Loucy (cell line): Measurements from ENCODE around the gene GDF7.

Experiments
- H2AFZ ChIP-seq: fragments of 200-600 bp; sonication (generic); 2 replicates; pipeline ENCODE4 v1.6.0; 2016; ENCODE audit warnings: antibody characterized with exemption, mild to moderate bottlenecking, low read length, moderate library complexity
- H3F3A ChIP-seq: fragments of 200-600 bp; 2 replicates; pipeline ENCODE4 v1.6.0; 2016; ENCODE audit warnings: antibody characterized with exemption, low read depth, mild to moderate bottlenecking
- H3K27me3 ChIP-seq: fragments of 200-600 bp; sonication (generic); 2 replicates; pipeline ENCODE4 v1.6.1; 2014; ENCODE audit warnings: low read length, mild to moderate bottlenecking; ENCODE audit not compliant: insufficient read depth, poor library complexity, severe bottlenecking
- H3K36me3 ChIP-seq: fragments of 200-600 bp; sonication (generic); 2 replicates; pipeline ENCODE4 v1.6.1; 2016; ENCODE audit warnings: low read length; ENCODE audit not compliant: insufficient read depth
- H3K4me1 ChIP-seq: fragments of 200-600 bp; sonication (generic); 2 replicates; pipeline ENCODE4 v1.5.1; 2014; ENCODE audit warnings: low read length, mild to moderate bottlenecking; ENCODE audit not compliant: insufficient read depth, poor library complexity, severe bottlenecking
- H3K4me2 ChIP-seq: fragments of 200-600 bp; sonication (generic); 2 replicates; pipeline ENCODE4 v1.6.0; 2014; ENCODE audit warnings: antibody characterized with exemption, low read length, low read depth, mild to moderate bottlenecking; ENCODE audit not compliant: poor library complexity, severe bottlenecking
- H3K4me3 ChIP-seq: fragments of 200-600 bp; sonication (generic); 2 replicates; pipeline ENCODE4 v1.5.1; 2014; ENCODE audit warnings: low read length, mild to moderate bottlenecking, mixed read lengths; ENCODE audit not compliant: poor library complexity, severe bottlenecking
- H3K79me2 ChIP-seq: fragments of 200-600 bp; sonication (generic); 2 replicates; pipeline ENCODE4 v1.6.1; 2014; ENCODE audit warnings: low read length; ENCODE audit not compliant: insufficient read depth
- H3K9ac ChIP-seq: fragments of 200-600 bp; sonication (generic); 2 replicates; pipeline ENCODE4 v1.6.0; 2014; ENCODE audit warnings: mild to moderate bottlenecking, low read depth, low read length, moderate library complexity; ENCODE audit not compliant: poor library complexity, severe bottlenecking
- H3K9me2 ChIP-seq: fragments of 200-600 bp; sonication (generic); replicated peaks from 2 replicates; pipeline ENCODE4 v1.6.1; 2016; ENCODE audit warnings: low read depth, low read length, mixed read lengths
- H3K9me3 ChIP-seq: fragments of 200-600 bp; sonication (generic); 2 replicates; pipeline ENCODE4 v1.6.1; 2014; ENCODE audit warnings: mild to moderate bottlenecking, antibody characterized with exemption, low read length, low read depth; ENCODE audit not compliant: insufficient read depth
- H4K20me1 ChIP-seq: fragments of 200-600 bp; sonication (generic); 2 replicates; pipeline ENCODE4 v1.6.0; 2014; ENCODE audit warnings: antibody characterized with exemption, low read length, mild to moderate bottlenecking; ENCODE audit not compliant: insufficient read depth, poor library complexity, severe bottlenecking
- CTCF ChIP-seq: fragments of 200-600 bp; sonication (generic); conservative IDR thresholded peaks from 2 replicates; pipeline ENCODE4 v1.5.1; 2014; ENCODE audit warnings: mild to moderate bottlenecking, antibody characterized with exemption, low read length
- EZH2phosphoT487 ChIP-seq: fragments of 200-600 bp; IDR thresholded peaks from 2 replicates; pipeline ENCODE4 v1.6.1; 2018; ENCODE audit warnings: antibody characterized with exemption, mild to moderate bottlenecking, moderate library complexity, borderline replicate concordance

Gene GDF7

DNA sequence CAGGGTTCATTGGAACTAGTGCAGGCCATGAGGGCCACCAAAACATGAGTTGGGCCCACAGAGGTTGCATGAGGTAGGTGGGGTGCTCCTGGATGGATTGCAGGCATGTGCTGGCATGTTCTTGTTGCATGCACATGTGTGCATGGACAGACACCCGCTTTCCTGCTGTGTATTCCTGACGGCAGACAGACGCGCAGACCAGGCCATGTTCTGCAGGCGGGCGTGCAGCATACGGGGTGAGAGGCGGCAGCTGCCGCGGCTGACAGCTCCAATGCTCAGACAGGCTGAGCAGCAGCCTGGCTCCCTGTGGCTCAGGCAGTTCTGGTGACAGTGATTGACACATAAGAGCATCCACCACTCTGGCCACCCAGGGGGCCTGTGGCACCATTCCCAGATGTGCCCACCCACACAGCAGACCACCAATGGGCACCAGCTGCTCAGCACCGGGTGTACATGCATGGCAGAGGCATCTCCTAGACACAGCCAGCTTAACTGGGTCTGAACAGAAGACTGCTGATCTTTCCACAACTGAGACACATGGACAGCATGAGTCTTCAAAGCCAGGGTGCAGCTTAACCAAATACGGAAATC, 37.3 kb upstream of the GDF7 start:
- Histone ChIP-seq H2AFZ (no peak overlapping the region), H3F3A (no peaks in the 10 kb centered on the region), H3K4me3 (no peak overlapping the region), H3K79me2 (no peaks in the 10 kb centered on the region), H3K9me2 (no peaks in the 10 kb centered on the region), H3K9me3 (no peaks in the 10 kb centered on the region), H4K20me1 (no peaks in the 10 kb centered on the region), H3K36me3 (no peaks in the 10 kb centered on the region), H3K4me2 (no peak overlapping the region), H3K4me1 (peaks cover 4% of the 10 kb centered on the region), H3K9ac (no peak overlapping the region), H3K27me3 (no peaks in the 10 kb centered on the region)
- TF ChIP-seq CTCF (no peak), EZH2phosphoT487 (no peak)

DNA sequence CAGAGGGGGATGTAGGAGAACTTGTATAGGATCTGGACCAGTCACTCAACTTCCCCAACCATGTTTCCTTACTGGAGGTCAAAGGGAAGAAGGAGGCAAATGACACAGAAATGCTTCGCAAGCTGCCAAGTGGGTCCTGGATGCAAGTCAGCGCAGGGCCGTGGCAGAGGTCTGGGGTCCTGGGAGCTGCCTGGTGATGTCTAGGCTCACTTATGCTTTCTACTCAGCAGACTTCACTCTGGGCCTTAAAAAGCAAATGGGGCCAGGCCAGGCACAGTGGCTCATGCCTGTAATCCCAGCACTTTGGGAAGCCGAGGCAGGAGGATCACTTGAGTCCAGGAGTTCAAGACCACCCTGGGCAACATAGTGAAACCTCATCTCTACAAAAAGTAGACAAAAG, 36.0 kb upstream of the GDF7 start:
- H3F3A ChIP-seq: no peaks in the 10 kb centered on the region
- H3K4me3 ChIP-seq: no peak overlapping the region
- no peak overlapping the region for H2AFZ ChIP-seq
- TF ChIP-seq CTCF: no peak
- no peak for TF ChIP-seq EZH2phosphoT487
- no peaks in the 10 kb centered on the region for H3K36me3 ChIP-seq
- no peaks in the 10 kb centered on the region for H3K9me3 ChIP-seq
- no peaks in the 10 kb centered on the region for H3K9me2 ChIP-seq
- no peak overlapping the region for H3K9ac ChIP-seq
- no peaks in the 10 kb centered on the region for H3K79me2 ChIP-seq
- H3K4me1 ChIP-seq: peaks cover 4% of the 10 kb centered on the region
- no peaks in the 10 kb centered on the region for H3K27me3 ChIP-seq
- no peak overlapping the region for H3K4me2 ChIP-seq
- no peaks in the 10 kb centered on the region for H4K20me1 ChIP-seq

DNA sequence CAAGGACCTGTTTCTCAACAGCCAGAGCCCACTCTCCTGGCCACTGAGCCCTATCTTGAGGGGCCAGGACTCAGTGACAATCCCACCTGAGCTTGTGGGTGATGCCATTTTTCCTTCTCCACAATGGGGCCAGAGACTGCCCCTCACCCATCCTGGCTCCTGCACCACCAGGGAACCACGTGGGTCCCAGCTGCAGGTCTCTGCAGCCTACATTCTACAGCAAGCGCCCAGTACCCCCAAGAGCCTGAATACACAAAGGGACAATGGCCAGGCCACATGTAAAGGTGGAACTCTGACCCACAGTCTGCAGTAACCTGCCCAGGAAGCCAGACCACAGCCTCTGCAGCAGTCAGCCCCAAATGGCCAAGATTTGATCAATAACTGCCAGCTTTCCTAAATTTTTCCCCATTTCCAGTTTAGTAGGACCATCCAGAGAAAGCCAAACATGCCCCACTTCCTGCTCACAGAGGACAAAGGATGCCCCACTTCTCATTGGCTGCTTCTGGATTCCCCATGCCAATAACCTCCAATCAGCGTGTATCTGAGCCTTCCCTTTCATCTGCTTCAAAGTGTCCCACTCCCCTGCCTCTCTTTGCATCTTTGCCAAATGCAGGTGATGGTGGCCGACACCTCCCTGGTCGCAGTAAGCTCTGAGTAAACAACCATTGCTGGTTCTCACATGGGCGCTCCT, 35.2 kb upstream of the GDF7 start:
- H3K4me1 ChIP-seq: peaks cover 4% of the 10 kb centered on the region
- H3K9me3 ChIP-seq: no peaks in the 10 kb centered on the region
- no peak overlapping the region for H3K4me2 ChIP-seq
- TF ChIP-seq EZH2phosphoT487: no peak
- no peak for TF ChIP-seq CTCF
- H3K9ac ChIP-seq: no peak overlapping the region
- no peaks in the 10 kb centered on the region for H4K20me1 ChIP-seq
- no peaks in the 10 kb centered on the region for H3K79me2 ChIP-seq
- no peaks in the 10 kb centered on the region for H3K9me2 ChIP-seq
- H3K36me3 ChIP-seq: no peaks in the 10 kb centered on the region
- H2AFZ ChIP-seq: no peak overlapping the region
- H3K4me3 ChIP-seq: no peak overlapping the region
- no peaks in the 10 kb centered on the region for H3F3A ChIP-seq
- H3K27me3 ChIP-seq: no peaks in the 10 kb centered on the region
